ENCODE results near the gene MACROD2.

The MACROD2 gene

DNA sequence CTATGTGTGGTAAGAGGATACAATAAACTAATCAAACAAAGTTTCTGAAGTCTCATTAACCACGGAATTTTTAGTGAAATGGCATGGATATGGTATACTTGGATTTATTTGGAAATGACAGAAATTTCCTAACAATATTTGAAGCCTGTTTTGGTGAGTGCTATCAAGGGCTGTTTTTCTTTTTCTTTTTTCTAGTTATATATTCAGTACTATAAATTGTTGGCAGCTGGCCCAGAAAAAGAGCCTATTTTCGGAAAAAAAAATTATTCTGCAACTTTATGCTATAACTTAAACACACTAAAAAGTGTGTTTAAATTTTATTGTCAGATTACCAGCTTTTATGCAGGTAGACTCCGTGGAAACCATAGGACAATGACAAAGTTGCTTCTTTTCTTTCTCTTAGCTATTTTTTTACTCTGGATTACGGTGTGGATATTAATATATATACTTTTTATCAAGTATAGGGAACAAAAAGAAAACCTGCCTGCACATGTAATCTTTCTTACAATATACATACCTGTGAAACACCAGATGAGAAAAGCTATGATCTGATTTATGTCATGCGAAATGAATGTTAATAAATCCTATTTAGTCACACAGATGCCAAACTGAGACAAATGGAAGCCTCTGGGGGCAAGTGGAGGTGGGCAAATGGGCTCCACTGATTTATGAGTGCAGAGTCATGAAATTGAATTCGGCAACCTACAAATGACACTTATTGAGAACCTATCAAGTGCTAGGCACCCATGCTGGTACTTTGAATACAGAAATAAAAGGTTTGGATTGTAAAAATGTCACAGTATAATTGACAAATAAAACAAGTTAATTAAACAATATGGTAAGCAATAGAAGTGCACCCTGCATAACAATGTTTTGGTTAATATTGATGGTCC, 1261.6 kb downstream of the MACROD2 start:
- no peak for DNase-seq

DNA sequence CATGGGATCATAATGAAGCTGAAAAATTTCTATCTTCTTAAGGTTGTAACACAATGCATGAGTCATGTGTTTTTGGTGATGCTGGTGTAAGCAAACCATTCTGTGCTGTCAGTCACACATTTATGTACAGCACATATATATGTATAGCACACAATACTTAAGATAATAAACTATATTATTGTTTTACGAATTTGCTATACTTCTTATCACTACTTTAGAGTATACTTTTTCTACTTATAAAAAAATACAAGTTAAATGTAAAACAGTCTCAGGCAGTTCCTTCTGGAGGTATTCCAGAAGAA, 1262.2 kb downstream of the MACROD2 start:
- DNase-seq: no peak

DNA sequence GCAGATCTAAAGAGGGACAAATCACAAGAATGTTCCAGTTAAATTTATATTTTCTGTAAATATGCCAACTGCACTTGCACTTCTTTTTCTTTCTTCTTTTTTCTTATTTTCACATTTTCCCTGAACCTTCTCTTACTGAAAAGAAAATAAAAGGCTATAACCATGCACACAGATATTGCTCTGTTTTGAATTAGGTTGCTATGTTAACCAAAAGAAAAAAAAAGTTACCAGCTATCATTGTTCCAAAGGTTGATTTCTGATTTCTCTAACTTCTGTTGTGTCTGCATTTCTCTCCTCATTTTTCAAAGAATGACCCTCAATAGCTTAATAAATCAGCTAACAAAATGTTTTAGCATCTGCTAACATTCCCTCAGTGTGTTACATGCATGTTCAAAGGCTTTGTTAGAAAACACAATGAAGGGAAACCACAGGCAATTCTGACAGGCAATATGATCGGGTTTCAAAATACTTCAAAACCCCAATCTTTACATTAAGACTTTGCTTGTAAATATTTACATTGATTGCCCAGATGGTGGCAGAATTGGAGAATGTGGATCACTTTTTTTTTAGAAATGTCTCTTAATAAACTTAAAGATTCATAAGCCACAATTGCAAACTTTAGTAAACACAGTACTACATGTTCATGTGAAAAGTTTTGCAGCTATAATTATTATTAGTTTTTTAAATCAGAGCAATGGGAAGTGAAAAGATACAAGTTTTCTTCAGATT, 1270.4 kb downstream of the MACROD2 start:
- no peak for DNase-seq

DNA sequence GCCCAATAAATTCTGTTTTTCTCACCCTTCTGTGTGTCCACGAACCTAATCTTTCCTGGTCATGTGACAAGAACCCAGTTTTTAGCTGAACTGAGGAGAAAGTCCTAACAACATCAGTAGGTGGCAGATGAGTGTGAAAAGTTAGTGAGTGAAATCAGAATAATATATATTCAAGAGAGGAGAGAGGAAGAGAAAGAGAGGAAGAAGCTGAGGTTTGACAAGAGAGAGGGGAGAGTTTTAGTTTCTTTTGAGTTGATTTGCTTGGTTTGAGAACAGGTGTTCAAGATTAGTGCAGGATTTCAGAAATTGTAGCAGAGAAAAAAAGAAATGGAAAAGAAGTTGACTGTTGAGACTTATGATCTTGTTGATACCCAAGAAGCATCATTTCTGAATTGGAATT, 1272.6 kb downstream of the MACROD2 start:
- DNase-seq: no peak

DNA sequence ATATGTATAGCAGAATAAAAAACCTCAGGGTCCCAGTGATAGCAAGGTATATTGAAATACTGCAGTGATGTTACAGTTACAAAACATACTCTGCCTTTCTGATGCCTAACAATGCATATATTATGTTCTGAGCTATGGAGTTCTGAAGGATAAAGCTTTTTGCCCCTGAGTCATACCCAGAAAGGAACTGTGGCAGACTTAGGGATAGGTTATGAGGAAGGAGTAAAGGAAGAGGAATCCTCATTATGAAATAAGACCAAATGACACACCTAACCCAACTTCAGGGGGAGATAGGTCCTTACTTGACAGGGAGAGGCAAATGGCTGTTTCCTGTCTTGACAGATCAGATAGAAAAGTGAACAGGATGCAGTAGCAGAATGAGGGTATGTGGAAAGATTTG, 1282.7 kb downstream of the MACROD2 start:
- DNase-seq: no peak

DNA sequence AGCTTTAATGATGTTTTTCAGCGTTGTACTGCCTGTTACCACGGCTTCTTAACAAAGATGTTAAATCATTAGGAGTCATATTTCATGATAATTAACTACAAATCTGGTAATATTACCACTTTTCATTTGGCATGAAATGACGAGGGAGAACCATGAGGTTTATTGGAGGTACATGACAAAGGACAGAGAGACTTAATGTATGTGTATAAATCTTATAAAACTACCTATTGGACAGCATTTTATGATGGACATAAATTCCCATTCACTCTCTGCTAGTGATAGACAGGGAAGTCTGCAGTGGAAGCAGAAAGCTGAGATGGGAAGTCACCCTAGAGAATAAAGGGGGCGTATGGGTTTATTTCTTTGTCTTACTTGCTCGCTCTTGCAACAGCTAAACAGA, 1292.0 kb downstream of the MACROD2 start:
- no peak for DNase-seq

DNA sequence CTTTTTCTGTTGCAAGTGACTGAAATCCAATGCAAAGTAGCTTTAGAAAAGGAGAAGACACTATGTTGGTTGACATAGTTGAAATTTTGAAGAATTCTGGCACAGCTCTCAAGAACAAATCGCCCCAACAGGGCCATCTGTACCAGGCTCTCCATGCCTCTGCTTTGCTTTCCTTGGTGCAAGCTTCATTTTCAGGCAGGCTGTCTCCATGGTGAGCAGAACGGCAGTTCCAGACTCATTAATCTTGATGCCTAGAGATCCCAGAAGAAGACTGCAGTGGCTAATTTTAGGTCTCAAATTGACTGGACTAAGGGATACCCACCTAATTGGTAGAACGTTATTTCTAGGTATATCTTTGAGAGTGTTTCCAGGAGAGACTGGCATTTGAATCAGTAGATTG, 1292.8 kb downstream of the MACROD2 start:
- no peak for DNase-seq

DNA sequence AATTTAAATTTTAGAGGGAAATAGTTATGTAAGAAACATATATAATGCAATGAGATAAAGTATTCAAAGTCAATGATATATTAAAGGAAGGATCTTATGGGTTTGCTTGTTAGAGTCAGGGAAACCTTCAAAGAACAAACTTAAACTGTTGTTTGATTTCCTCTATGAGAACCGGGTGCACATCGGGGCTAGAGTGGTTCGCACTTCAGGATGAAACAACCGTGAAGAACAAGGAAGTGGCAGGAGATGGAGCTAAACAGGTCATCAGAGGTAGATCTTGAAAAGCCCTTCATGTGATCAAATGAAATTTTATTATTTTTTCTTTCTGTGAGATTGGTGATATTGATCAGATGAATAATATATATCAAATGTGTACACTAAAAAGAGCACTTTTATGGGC, 1294.0 kb downstream of the MACROD2 start:
- DNase-seq: no peak

DNA sequence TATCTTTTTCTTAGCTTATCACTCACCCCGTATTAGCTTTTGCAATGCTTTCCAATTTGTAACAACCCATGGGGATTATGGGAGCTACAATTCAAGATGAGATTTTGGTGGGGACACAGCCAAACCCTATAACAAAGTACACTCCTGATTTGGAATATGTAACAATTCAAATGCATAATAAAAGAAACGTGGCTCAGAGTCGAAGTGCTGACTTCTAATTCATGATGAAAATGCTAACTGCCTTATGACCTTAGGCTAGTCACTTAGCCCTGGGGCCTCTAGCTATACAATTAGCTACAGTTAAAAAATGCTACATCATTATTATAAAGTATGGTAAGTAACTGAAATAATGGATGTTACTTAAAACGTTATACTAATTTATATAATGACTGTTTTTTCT, 1297.1 kb downstream of the MACROD2 start:
- DNase-seq: no peak

DNA sequence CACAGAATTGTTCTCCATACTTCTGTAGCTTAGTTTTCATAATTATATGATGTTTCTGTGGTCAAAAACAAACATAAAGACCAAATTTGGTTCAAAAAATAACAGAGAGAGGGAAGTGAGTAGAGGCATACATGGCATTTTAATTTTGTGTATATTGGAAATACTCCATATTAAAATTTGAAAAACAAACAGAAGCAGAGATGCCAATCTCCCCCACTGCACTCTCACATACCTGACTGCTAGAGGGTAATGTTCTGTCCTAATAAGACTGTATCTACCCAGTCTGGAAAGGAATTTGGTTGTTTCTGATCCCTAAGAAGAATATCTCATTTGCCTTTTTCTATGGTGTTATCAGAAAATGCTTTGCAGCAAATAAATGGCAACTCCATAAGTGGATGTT, 1301.1 kb downstream of the MACROD2 start:
- no peak for DNase-seq

DNA sequence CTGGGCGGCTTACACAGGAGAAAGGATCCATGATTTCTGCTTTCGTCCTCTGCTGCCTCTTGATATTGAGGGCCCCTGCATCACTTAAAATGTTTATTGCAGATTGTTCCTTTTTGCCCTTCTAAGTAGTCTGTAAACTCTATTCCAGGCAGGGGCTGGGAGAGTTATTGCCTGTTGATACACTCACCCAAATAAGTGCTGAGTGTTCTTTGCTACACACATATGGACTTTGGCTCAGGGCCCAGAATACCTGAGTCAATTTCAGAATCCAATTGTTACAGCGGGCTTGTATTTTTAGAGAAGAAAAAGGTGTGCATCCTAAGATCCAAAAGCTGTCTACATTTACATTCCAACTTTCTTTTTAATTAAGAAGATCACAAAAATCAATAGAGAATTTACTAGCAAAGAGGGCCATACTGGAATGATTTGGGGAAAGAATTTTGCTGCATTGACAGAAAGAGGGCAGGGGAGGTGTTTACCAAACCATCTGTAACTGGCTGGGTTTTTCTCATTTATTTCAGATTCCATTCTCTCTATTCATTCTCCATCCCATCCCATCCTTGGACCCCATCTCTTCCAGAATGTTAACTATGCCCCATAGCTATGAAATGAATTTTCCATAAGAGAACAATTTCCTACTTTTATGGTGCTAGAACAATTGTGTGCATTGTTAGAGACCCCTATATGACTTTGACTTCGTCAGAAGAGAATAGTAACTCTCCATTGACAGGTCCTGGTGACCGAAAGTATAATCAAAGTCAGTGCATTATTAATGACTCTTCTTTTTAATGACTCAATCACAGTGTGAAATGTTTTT, 1302.0 kb downstream of the MACROD2 start:
- DNase-seq: no peak

DNA sequence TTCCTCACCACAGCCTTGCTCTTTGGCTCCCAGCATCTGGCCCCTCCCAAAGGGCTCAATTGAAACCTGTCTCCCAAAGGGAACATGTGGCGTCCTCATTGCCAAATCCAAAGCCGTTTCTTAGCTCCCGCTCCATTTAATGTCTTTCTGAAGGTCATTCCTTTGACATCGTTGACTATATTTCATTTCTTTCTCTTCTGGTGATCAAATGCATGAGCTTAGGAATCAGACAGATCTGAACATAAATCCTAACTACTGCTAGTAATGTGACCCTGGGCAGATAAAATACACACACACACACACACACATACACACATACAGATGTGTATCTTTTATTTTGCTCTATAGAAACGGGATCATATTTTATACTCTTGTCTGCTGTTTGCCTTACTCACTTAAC, 1306.8 kb downstream of the MACROD2 start:
- DNase-seq: no peak

DNA sequence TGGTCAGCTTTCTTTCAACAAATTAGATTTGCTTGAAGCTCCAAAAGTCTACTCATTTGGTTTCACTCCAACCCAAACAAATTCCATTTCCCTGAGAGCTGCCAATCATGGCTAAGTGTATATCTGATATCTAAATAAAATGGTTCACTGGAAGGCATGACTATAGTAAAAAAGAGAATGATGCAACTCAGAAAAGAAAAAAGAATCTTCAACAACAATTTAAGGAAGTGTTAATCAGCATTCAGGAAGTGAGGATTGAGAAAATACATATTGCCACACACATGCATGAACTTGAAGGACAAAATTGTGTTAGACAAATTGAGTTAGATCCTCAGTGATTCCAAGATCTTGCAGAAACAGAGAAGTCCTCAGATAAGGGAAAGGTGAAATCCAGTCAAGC, 1315.0 kb downstream of the MACROD2 start:
- DNase-seq: peak; percentile 69

DNA sequence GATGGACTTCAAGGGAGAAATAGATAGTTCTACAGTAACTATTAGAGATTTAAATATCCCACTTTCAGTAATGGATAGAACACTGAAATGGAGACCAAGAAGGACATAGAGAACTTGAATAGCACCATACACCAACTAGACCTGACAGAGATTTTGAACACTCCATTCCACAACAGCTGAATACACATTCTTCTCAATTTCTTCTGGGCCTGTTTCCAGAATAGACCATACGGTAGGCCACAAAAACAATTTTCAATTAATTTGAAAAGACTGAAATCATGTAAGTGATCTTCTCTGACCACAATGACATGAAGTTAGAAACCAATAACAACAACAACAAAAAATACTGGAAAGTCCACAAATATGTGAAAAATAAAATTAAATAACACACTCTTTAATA, 1321.2 kb downstream of the MACROD2 start:
- DNase-seq: no peak

DNA sequence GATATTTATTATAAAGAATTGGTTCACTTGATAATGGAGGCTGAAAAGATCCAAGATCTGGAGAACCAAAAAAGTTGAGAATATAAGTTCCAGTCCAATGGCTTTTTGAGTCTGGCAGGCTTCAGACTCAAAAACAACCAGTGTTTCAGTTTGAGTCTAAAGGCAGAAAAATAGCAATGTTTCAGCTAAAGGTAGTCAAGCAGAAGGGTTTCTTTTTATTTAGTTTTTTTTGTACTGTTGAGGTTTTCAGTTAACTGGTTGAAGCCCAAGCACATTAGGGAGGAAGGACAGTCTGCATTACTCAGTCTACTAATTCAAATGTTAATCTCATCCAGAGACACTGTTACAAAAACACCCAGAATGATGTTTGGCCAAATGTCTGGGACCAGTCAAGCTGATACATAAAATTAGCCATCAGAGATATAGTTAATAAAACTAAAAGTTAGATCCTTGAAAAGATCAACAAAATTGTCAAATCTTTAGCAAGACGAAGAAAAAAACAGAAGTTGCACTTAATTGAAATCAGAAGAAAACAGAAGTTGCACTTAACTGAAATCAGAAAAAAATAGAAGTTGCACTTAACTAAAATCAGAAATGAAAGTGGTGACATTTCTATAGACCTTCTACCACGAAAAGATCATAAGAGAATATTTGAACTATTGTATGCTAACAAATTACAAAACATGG, 1322.4 kb downstream of the MACROD2 start:
- DNase-seq: peak; percentile 62

DNA sequence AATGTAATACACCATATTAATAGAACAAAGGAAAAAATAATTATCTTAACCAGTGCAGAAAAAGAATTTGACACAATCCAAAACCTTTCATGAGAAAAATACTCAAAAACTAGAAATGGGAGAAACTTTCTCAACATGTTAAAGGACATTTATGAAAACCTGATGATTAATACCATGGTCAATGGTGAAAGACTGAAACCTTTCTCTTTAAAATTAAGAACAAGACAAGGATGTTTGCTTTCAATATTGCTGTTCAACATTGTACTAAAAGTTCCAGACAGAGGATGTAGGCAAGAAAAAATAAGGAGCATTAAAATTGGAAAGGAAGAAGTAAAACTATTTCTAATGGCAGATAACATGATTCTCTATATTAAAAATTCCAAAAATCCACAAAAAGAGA, 1323.4 kb downstream of the MACROD2 start:
- peak; percentile 55 for DNase-seq

DNA sequence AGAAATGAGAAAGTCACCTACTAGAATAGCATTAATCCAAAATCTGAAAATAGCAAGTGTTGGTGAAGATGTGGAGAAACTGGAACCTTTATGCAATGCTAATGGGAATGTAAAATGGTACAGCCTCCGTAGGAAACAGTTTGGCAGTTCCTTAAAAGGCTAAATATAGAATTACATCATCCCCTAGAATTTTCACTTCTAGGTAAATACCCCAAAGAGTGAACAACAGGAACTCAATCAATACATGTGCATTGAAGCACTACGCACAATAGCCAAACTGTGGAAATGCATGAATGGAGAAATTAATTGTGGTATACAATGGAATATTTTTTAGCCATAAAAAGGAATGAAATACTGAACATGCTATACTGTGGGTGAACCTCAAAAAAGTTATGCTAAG, 1324.1 kb downstream of the MACROD2 start:
- peak; percentile 2 for DNase-seq

DNA sequence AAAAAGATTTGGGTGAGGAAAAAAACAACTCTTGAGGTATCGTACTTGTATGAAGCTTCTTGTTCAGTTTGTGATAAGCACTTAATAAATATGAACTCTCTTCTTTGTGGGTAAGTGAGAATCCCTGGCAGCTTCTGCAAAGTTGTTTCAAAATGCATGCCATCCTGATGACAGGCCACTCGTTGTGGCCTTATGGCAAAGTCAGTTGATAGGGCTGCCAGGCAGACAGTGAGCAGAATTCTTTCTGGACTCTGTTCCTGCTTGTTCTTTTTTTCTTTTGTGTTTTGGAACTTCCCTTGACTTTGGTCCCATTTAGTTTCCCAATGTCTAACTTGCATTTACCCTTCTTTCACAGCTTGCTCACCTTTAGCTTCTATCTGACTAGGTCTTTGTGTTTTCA, 1325.6 kb downstream of the MACROD2 start:
- no peak for DNase-seq

DNA sequence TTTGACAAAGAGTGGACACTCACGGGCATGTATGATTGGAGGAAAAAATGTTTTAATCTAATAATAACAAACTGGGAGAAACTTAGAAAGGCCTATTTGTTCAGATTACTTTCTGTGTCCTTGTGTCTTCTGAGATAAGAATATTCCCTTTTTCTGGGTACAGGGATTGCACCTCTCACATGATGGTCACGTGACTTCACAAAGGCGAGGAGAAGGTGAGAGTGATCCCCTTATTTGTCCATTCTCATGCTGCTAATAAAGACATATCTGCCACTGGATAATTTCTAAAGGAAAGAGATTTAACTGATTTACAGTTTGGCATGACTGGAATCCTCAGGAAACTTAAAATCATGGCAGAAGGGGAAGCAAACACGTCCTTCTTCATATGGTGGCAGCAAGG, 1331.8 kb downstream of the MACROD2 start:
- no peak for DNase-seq

DNA sequence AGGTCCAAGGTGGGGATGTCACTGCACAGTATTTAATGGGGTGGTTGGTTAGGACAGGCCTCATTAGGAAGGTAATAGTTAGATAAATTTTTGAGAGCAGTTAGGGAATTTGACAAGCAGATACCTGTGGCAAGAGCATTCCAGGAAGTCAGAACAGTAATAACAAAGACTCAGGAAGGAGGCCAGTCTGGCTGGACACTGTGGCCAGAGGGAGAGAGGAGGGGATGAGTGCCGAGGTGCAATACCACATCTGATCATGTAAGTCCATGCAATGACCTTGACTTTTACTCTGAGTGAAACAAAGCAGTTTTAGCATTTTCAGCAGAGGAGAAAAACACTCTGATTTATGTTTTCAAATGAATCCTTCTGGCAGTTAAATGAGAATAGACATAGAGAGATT, 1332.8 kb downstream of the MACROD2 start:
- DNase-seq: no peak

DNA sequence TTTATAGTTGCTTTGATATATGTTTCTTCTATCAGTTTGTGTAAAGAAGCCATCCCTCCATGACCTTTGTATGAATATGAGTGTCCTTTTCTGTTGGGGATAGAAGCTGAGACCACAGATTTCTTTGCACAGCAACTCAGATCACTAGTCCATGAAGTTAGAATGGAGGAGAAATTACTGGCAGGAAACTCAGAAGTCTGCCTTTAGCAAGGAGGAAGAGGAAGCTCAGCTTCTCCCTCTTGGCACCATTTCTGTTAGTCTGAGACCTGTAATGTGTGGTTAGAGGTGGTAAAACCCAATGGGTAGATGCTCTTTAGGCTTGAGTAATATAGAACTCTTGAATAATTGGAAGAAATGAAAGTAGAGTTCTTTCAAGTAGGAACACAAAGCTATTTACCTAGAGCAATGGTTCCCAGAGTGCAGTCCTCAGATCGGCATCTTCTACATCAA, 1337.4 kb downstream of the MACROD2 start:
- no peak for DNase-seq

DNA sequence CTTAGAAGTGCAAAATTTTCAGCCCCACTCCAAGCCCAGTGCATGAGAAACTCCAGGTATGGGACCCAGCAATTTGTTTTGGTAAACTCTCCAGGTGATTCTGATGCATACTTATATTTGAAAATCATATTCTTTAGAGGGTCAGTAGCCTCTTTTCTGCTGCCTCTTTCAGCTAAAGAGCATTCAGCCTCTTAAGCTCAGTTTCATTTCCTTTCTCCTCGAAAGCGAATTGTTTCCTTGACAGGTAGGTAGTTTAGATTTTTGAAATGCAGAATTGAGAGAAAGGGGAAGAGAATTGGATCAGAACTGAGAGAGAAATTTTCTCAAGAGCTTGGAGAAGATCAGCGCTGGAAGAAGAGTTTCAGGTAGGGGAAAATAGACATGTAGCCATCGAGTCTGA, 1337.9 kb downstream of the MACROD2 start:
- no peak for DNase-seq

DNA sequence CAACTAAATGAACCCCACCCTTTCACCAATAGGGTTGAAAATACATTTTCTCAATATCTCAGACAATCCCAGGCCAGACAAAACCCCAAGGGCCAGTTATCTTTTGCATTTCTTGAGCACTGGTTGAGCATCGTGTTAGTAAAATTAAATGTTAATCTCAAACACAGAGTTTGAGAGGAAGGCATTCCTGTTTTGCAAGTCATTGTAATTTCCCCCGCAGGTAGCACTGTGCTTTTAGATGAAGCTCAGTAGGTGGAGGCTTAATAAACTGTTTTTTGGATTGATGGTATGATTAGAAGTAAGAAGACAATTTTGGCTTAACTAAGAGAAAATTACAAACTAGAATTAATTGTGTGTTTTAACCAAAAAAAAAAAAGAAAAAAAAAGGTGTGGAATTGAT, 1340.7 kb downstream of the MACROD2 start:
- no peak for DNase-seq
